Uterus (tissue), 2 donors: Measurements from ENCODE around the gene PLCG2.

Source experiments
- POLR2A ChIP-seq, 2 donors: fragments of 450-650 bp; IDR thresholded peaks; one replicate each; pipeline ENCODE4 v1.6.1; 2016; ENCODE audit warnings: antibody characterized with exemption in 2 of 2, mild to moderate bottlenecking in 1 of 2, moderate library complexity in 1 of 2
- TF ChIP-seq, protein P1 (sequence below), 4 experiments: fragments of 200-600 bp in 2 of 4; fragments of 450-650 bp in 2 of 4; sonication (generic) in 2 of 4; IDR thresholded peaks; one replicate each; pipeline ENCODE4 v1.5.1; 2016 to 2019; ENCODE audit warnings: antibody characterized with exemption in 4 of 4, mild to moderate bottlenecking in 2 of 4, moderate library complexity in 1 of 4

DNA sequence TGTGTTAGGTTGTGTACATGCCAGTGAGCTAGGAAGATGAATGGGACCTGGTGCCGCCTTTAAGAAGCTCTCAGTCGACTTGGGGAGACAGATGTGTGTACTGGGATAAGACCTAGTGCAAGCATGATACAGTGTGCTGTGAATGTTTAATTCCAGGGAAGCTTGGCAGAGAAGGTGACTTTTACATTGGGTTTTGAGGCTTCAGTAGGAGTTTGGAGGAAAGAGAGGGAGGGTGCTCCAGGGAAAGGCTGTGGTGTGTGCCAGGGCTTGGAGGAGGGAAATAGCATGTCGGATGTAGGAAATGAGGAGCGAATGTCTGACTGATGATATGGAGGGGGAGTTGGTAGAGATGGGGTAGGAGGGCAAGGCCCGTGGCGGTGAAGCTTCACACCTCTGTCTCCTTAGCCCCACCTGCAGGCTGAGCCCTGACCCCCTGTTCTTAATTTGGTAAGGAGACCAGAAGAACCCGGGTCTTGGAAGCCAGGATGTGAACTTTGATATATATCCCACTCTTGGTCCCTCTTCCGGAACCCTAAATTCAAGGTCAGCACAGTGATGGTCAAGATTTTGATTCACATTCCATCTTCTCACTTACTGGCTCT lies 76.6 kb downstream of the PLCG2 start:
- no peak for TF ChIP-seq POLR2A (IDR thresholded peaks at IDR 0.05)
- TF ChIP-seq, protein P1, sequence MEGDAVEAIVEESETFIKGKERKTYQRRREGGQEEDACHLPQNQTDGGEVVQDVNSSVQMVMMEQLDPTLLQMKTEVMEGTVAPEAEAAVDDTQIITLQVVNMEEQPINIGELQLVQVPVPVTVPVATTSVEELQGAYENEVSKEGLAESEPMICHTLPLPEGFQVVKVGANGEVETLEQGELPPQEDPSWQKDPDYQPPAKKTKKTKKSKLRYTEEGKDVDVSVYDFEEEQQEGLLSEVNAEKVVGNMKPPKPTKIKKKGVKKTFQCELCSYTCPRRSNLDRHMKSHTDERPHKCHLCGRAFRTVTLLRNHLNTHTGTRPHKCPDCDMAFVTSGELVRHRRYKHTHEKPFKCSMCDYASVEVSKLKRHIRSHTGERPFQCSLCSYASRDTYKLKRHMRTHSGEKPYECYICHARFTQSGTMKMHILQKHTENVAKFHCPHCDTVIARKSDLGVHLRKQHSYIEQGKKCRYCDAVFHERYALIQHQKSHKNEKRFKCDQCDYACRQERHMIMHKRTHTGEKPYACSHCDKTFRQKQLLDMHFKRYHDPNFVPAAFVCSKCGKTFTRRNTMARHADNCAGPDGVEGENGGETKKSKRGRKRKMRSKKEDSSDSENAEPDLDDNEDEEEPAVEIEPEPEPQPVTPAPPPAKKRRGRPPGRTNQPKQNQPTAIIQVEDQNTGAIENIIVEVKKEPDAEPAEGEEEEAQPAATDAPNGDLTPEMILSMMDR (IDR thresholded peaks at IDR 0.05) = no peak
